Fibroblast of lung (primary cell): ENCODE measurements around the gene MCF2L.

Experiments
- CTCF ChIP-seq, 2 donors: IDR thresholded peaks in 1 of 2; conservative IDR thresholded peaks in 1 of 2; 1 replicate in 1 of 2; 2 replicates in 1 of 2; pipeline ENCODE4 v1.5.1; 2011 to 2012; ENCODE audit warnings: low read length in 2 of 2, control low read depth in 1 of 2, inconsistent platforms in 1 of 2, low read depth in 1 of 2, mild to moderate bottlenecking in 1 of 2
- EZH2 ChIP-seq: IDR thresholded peaks from 2 replicates; pipeline ENCODE4 v1.5.1; 2012; ENCODE audit warnings: low read length, control low read depth, mild to moderate bottlenecking; ENCODE audit errors: missing control alignments

- no peak for TF ChIP-seq CTCF (conservative IDR thresholded peaks at IDR 0.05 in 1 of 2, IDR thresholded peaks at IDR 0.05 in 1 of 2; ENCODE audit: low read depth in 1 of 2, low read length in 2 of 2)
- no peak for TF ChIP-seq EZH2
Measured at GRCh38 chr13:112959206-112959605, 9.8 kb upstream of the MCF2L start.
